ENCODE results near the gene ZNF185.
"Not testable (repeated sequence)": the region's sequence is repeated elsewhere in the genome, so short reads cannot be mapped to it uniquely, and the experiment has no call there.

The ZNF185 gene

GRCh38 chrX:152895121-152895520, 2.7 kb upstream of the ZNF185 start:
- in situ Hi-C loops (cut with HindIII; ENCODE audit: low sequenced_read_pairs), result no loop called here

DNA sequence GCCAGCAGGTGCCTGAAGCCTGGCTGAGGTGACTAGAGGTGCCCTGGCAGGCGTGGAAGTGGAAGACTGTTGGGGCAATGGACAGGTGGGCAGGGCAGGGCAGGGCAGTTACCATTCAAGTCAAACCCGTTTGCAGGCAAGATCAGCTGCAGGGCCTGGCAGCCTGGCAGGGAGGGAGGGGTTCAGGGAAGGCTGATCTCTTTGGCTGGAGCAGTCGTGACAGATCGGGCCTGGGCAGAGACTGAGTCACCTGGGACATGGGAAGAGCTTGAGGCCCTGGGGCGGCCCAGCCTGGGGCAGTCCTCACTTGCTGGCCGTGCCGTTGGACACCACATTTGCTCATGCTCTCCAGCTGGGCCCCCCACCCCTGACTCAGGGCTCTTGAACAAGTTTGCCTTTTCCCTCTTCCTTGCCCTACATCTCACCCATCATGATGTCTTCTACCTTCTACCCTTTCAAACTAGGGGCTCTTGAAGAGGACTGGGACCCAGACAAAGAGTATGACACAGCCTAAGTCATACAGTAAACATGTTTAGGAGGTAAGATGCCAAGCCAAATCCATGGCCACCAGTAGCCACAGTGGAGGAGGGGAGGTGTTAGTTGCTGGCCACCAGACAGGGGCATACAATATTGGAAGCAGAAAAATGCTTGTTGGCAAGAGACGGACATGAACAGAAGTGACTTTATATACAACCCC, 2.0 kb upstream of the ZNF185 start:
- in situ Hi-C loops (cut with HindIII; ENCODE audit: low sequenced_read_pairs), result no loop called here

DNA sequence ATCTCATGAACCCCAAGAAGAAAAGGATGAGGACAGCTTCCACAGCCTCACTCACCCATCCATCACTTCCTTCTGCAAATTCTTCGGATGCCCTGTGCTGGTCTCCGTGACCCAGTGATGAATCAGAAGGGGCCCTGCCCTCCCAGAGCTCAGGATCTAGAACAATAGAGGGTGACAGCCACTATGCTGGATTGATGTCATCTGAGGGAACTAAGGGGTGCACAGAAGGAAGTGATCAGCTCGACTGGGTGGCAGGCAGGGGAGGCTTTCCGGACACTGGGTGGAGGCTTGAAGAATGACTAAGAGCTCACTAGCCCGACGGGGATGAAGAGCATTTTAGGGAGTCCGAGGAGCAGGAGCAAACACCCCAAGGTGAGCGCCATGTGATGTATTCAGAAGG, 1.4 kb upstream of the ZNF185 start:
- in situ Hi-C loops (cut with HindIII; ENCODE audit: low sequenced_read_pairs), result no loop called here

GRCh38 chrX:152898442-152898841, 575 bp downstream of the ZNF185 start:
- in situ Hi-C loops (cut with HindIII; ENCODE audit: low sequenced_read_pairs), result no loop called here

GRCh38 chrX:152899111-152899873, 1.4 kb downstream of the ZNF185 start:
- in situ Hi-C loops (cut with HindIII; ENCODE audit: low sequenced_read_pairs), result no loop called here

DNA sequence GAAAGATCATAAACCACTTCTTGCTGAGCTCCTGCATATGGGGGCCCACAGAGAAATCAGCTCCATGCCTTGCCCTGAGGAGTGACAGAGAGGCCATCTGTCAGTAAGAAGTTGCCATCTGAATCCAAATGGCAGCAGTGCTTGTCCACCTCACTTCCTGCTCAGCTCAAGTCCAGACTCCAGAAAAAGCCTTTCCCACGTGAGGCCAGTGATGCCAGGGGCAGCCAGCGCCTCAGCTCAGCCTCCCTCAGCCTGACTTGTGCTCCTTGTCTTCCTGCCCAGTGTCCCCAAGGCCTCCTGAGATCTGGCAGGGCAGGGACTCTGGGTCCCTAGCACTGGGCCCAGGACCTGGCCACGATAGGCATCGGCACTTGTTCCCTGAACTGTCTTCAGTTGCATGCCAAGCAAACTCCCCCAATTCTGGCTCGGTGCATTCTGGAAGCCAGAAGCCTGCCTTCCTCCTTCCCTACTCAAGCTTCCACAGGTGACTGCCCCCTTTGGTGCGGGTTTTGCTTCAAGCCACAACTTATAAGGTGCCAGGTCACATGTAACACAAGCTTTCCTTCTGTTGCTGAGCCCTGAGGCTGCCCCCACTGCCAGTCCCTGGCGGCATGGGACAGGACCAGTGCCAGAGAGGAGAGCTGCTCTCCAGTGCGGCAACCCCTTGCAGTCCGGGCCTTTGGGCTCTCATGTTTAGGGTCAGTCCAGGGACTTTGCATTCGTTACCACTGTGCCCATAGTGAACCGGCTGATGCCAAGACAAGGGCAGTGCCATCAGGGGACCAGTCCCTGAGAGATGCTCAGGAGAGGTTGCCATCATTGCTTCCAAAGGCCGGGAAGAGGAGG, 2.2 kb downstream of the ZNF185 start:
- in situ Hi-C loops (cut with HindIII; ENCODE audit: low sequenced_read_pairs), result no loop called here

GRCh38 chrX:152900937-152901445, 3.1 kb downstream of the ZNF185 start:
- in situ Hi-C loops (cut with HindIII; ENCODE audit: low sequenced_read_pairs), result no loop called here

GRCh38 chrX:152901816-152902501, 4.1 kb downstream of the ZNF185 start:
- in situ Hi-C loops (cut with HindIII; ENCODE audit: low sequenced_read_pairs), result no loop called here

GRCh38 chrX:152902502-152902820, 4.6 kb downstream of the ZNF185 start:
- in situ Hi-C loops (cut with HindIII; ENCODE audit: low sequenced_read_pairs), result no loop called here

- in situ Hi-C loops (cut with HindIII; ENCODE audit: low sequenced_read_pairs), result no loop called here
Measured at GRCh38 chrX:152903589-152903988, 5.7 kb downstream of the ZNF185 start.

GRCh38 chrX:152904151-152905080, 6.5 kb downstream of the ZNF185 start:
- in situ Hi-C loops (cut with HindIII; ENCODE audit: low sequenced_read_pairs), result no loop called here

DNA sequence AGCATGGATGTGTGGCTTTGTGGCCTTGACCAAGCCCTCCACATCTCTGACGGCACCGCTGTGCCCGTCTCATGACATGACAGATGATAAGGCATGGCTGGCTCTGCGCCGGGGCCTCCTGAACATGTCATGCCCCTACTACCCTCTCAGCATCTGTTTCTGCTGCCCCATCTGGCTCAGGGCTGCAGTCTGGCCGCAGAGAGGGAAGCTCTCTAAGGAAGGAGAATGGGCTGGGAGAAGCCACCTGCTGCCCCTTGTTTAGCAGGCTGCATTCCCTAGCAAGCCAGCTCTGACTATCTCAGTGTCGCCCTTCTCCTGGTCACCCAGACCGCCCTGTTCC, 7.2 kb downstream of the ZNF185 start:
- in situ Hi-C loops (cut with HindIII; ENCODE audit: low sequenced_read_pairs), result no loop called here

GRCh38 chrX:152907084-152907651, 9.3 kb downstream of the ZNF185 start:
- in situ Hi-C loops (cut with HindIII; ENCODE audit: low sequenced_read_pairs), result no loop called here

DNA sequence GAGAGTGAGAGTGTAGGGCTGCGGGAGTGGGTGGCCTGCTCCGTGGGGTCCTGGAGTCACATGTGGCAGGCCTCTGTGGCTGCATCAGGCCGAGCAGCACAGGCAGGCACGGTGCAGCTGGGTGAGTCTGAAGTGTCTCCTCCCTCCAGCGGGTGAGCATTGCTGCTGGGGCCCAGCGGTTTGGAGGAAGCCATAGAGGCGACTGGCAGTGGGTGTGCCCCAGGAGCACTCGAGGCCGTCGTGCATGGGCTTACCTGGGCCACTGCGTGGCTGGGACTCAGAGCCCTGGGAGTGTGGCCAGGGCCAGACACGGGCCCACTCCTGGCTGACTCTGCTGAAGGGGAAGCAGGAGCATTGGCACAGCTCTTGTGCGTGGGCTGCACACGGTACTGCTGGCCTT, 10.6 kb downstream of the ZNF185 start:
- in situ Hi-C loops (cut with HindIII; ENCODE audit: low sequenced_read_pairs), result no loop called here

DNA sequence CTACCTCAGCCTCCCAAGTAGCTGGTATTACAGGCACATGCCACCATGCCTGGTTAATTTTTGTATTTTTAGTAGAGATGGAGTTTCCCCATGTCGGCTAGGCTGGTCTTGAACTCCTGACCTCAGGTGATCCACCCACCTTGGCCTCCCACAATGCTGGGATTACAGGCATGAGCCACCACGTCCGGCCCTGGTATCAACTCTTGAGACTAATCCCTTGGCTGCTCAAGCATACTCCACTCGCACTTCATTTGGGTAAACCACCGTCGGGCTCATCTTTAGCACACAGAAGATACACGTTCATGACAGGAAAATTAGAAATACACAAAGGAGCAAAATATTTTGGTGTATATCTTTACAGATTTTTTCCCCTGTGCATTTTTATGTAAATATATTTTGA, 12.2 kb downstream of the ZNF185 start:
- in situ Hi-C loops (cut with HindIII; ENCODE audit: low sequenced_read_pairs), result not testable (repeated sequence)

DNA sequence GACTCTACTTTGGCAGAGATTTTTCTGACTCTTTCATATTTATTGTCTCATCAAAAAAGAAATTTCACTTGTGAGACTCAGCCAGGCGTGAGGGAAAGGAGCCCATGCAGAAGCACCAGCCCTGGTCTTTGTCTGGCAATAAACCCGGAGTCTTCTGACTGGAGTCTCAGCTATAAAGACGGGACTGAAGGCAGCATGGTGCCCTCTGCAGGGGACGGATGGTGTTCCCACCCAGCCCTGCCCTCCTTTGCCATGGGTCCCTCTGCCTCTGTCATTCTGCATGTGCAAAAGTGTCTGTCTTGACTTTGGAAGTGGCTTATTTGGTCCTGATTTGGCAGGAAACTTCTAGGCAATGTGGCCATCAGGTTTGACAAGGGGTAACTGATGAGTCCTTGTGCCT, 14.2 kb downstream of the ZNF185 start:
- in situ Hi-C loops (cut with HindIII; ENCODE audit: low sequenced_read_pairs), result no loop called here

DNA sequence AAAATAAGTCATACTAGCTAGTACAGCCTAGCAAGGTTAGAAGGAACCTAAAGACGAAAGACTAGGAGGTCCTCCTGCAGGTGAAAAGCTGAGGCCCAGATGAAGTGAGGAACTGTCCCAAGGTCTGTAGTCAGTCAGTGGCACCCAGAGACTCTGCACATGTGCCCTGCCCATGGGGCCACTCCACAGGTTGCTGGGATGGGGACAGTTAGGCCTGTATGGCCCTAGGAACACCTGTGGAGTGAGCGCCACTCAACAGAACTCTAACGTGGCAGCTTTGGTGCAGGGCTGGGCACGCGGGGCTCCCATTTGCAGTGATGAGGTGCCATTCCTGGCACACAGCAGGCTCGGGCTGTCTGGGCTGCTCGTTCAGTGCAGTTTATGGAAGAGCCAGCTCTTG, 14.8 kb downstream of the ZNF185 start:
- in situ Hi-C loops (cut with HindIII; ENCODE audit: low sequenced_read_pairs), result no loop called here

DNA sequence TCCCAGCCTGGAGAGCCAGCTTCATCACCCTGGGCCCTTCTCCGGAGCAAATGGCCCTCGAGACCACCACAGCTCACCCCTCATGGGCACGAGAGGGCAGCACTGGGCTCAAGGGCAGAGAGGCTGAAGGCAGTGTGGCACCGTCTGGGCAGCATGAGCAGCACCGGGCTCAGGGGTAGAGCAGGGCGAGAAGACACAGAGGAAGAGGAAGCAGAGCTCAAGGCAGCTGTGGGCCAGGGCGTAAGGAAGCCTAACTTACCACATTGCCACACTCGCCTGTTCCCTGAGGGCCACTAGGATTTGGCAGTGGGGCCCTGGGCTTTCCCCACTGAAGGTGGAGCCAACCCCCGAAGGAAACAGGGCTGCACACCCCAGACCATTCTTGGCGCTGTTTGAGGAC, 15.5 kb downstream of the ZNF185 start:
- in situ Hi-C loops (cut with HindIII; ENCODE audit: low sequenced_read_pairs), result no loop called here

GRCh38 chrX:152913910-152914309, 16.0 kb downstream of the ZNF185 start:
- in situ Hi-C loops (cut with HindIII; ENCODE audit: low sequenced_read_pairs), result no loop called here

Measured in endothelial cell of hepatic sinusoid (primary cell).